GM12878 (cell line): ENCODE measurements around the gene FAM167B. TPM values are rescaled to one million over a fixed set of nuclear protein-coding genes. Genes with fewer than 3 reads are reported as not detected.

Experiments used
- ATAC-seq: fragments of 200-7000 bp; cut with Tn5 transposase; 3 replicates; pipeline ENCODE4 v1.9.1; 2020; ENCODE audit warnings: mild to moderate bottlenecking, moderate library complexity
- BruUV-seq: library from RNA; stranded (reverse); fragments of 400-500 nt; replicated peaks from 2 replicates; lab custom pipeline; 2021; lab: Mats Ljungman, UMichigan
- CTCF ChIA-PET: fragments of 300-600 bp; sonication (Branson Sonifier 250); formaldehyde crosslinking; extraction: SDS; loops from one replicate; lab custom pipeline; 2021; ENCODE audit warnings: inconsistent platforms; lab: Yijun Ruan, JAX
- POLR2A ChIA-PET: fragments of 350-600 bp; formaldehyde crosslinking; extraction: SDS; loops from one replicate; lab custom pipeline; 2021; ENCODE audit warnings: inconsistent platforms; lab: Charles Lee
- RAD21 ChIA-PET: fragments of 300-600 bp; sonication (Branson Sonifier 250); formaldehyde crosslinking; loops from one replicate; lab custom pipeline; 2023; ENCODE audit warnings: antibody characterized with exemption; ENCODE audit not compliant: unreplicated experiment; lab: Charles Lee
- SMC1A ChIA-PET: fragments of 300-600 bp; sonication (Branson Sonifier 250); formaldehyde crosslinking; loops from one replicate; lab custom pipeline; 2023; ENCODE audit not compliant: unreplicated experiment, uncharacterized antibody; lab: Charles Lee
- DNase-seq: peaks from one replicate; pipeline ENCODE4 v3.0.0-alpha.2; 2011; ENCODE audit warnings: low read depth, low spot score
- FAIRE-seq: peaks from 3 replicates; lab custom pipeline; 2011; peaks lifted over from hg19 to GRCh38; lab: Jason Lieb, UNC
- H2AFZ ChIP-seq: 2 replicates; pipeline ENCODE4 v1.6.0; 2011; ENCODE audit warnings: low read depth, low read length, control low read depth; ENCODE audit not compliant: control insufficient read depth
- H3K27ac ChIP-seq: 2 replicates; pipeline ENCODE4 v1.5.1; 2011; ENCODE audit warnings: control low read depth; ENCODE audit not compliant: control insufficient read depth, insufficient read depth
- H3K27me3 ChIP-seq, 2 experiments: replicated peaks in 1 of 2; 2 replicates each; pipeline versions ENCODE4 v1.6.0 to v1.6.1; 2011; ENCODE audit warnings: low read length in 1 of 2; ENCODE audit not compliant: control insufficient read depth in 2 of 2, insufficient read depth in 2 of 2
- H3K36me3 ChIP-seq, 2 experiments: 2 replicates each; pipeline ENCODE4 v1.5.1; 2011; ENCODE audit warnings: low read length in 1 of 2; ENCODE audit not compliant: control insufficient read depth in 2 of 2, insufficient read depth in 2 of 2
- H3K4me1 ChIP-seq: 2 replicates; pipeline ENCODE4 v1.6.1; 2011; ENCODE audit warnings: mild to moderate bottlenecking, low read length, moderate library complexity, mixed read lengths; ENCODE audit not compliant: control insufficient read depth, insufficient read depth
- H3K4me2 ChIP-seq: 2 replicates; pipeline ENCODE4 v1.6.0; 2011; ENCODE audit warnings: control low read depth; ENCODE audit not compliant: control insufficient read depth, insufficient read depth
- H3K4me3 ChIP-seq: fragments of 200-600 bp; sonication (generic); 2 replicates; pipeline ENCODE4 v1.5.1; 2016
- H3K79me2 ChIP-seq: 2 replicates; pipeline ENCODE4 v1.6.0; 2011; ENCODE audit warnings: low read length; ENCODE audit not compliant: control insufficient read depth, insufficient read depth
- H3K9ac ChIP-seq: 2 replicates; pipeline ENCODE4 v1.8.0; 2011; ENCODE audit warnings: low read length, control low read depth, mixed read lengths; ENCODE audit not compliant: control insufficient read depth, insufficient read depth
- H3K9me3 ChIP-seq: replicated peaks from 3 replicates; pipeline ENCODE4 v1.5.1; 2011; ENCODE audit warnings: mild to moderate bottlenecking, low read length; ENCODE audit not compliant: control insufficient read depth, insufficient read depth
- H4K20me1 ChIP-seq: 2 replicates; pipeline ENCODE4 v1.6.0; 2011; ENCODE audit not compliant: control insufficient read depth, insufficient read depth
- BCL3 ChIP-seq: IDR thresholded peaks from 2 replicates; pipeline ENCODE4 v1.6.1; 2011; ENCODE audit warnings: borderline replicate concordance, low read depth, mild to moderate bottlenecking, moderate library complexity, low read length; ENCODE audit not compliant: insufficient read depth, poor library complexity, severe bottlenecking
- EGR1 ChIP-seq, 2 experiments: IDR thresholded peaks; 1 replicate in 1 of 2; 2 replicates in 1 of 2; pipeline ENCODE4 v1.6.1; 2011 to 2012; ENCODE audit warnings: low read depth in 2 of 2, low read length in 2 of 2, borderline replicate concordance in 1 of 2, mild to moderate bottlenecking in 1 of 2, moderate library complexity in 1 of 2
- MEF2B ChIP-seq: fragments of 450-650 bp; IDR thresholded peaks from 2 replicates; pipeline ENCODE4 v1.6.1; 2018; ENCODE audit warnings: mild to moderate bottlenecking, moderate library complexity; ENCODE audit not compliant: partially characterized antibody, poor library complexity, severe bottlenecking
- MTA2 ChIP-seq: fragments of 450-650 bp; IDR thresholded peaks from 2 replicates; pipeline ENCODE4 v1.6.1; 2016; ENCODE audit warnings: low read depth, mild to moderate bottlenecking, moderate library complexity
- NR2F1 ChIP-seq: fragments of 450-650 bp; conservative IDR thresholded peaks from 2 replicates; pipeline ENCODE4 v1.6.1; 2017; ENCODE audit warnings: mild to moderate bottlenecking
- PML ChIP-seq: IDR thresholded peaks from 2 replicates; pipeline ENCODE4 v1.6.1; 2012; ENCODE audit warnings: low read length, inconsistent platforms
- POLR2A ChIP-seq: IDR thresholded peaks from 2 replicates; pipeline ENCODE4 v1.6.1; 2011; ENCODE audit warnings: low read depth, mild to moderate bottlenecking, low read length
- POLR2AphosphoS5 ChIP-seq: IDR thresholded peaks from 2 replicates; pipeline ENCODE4 v1.6.1; 2011; ENCODE audit warnings: mild to moderate bottlenecking, low read length, inconsistent platforms
- SRF ChIP-seq, 2 experiments: IDR thresholded peaks; 2 replicates each; pipeline ENCODE4 v1.6.1; 2011; ENCODE audit warnings: low read depth in 2 of 2, low read length in 2 of 2, mild to moderate bottlenecking in 1 of 2, moderate library complexity in 1 of 2
- TARDBP ChIP-seq: IDR thresholded peaks from 2 replicates; pipeline ENCODE4 v1.6.1; 2016; ENCODE audit warnings: borderline replicate concordance
- YBX1 ChIP-seq: fragments of 450-650 bp; IDR thresholded peaks from 2 replicates; pipeline ENCODE4 v1.6.1; 2016; ENCODE audit warnings: antibody characterized with exemption
- ZZZ3 ChIP-seq: IDR thresholded peaks from 2 replicates; pipeline ENCODE4 v1.6.1; 2011; ENCODE audit warnings: low read depth; ENCODE audit not compliant: control insufficient read depth, insufficient read length
- WGBS: methylation state at CpG from one replicate; pipeline ENCODE4 v1.1.6; 2016; ENCODE audit warnings: low lambda C conversion rate; ENCODE audit not compliant: insufficient replicate concordance, insufficient coverage; ENCODE audit errors: missing lambda C conversion rate; 5-methylcytosine and 5-hydroxymethylcytosine counted together
- in situ Hi-C: fragments of 300-500 bp; cut with MboI; formaldehyde crosslinking; loops from 9 replicates; pipeline ENCODE4 v1.14.3; 2018; ENCODE audit warnings: mixed read lengths
- intact Hi-C: fragments of 100-400 bp; cut with micrococcal nuclease; formaldehyde crosslinking; loops from one replicate; pipeline ENCODE4 v1.14.2; 2022; ENCODE audit not compliant: unreplicated experiment
- polyA plus RNA-seq, 11 experiments: library from polyadenylated mRNA; depleted of rRNA in 4 of 11; unstranded in 6 of 11; stranded (reverse) in 5 of 11; fragments of >200 nt; fragmentation: Nextera tagmentation in 4 of 11; fragmentation: Illumina TruSeq in 1 of 11; extraction: Ambion mirVana in 4 of 11; extraction: Trizol in 1 of 11; gene quantifications; 1 replicate in 1 of 11; 2 replicates in 10 of 11; pipeline versions ENCODE4 v1.2.1 to v1.2.3, GENCODE V29; 2011 to 2016; ENCODE audit warnings: inconsistent platforms in 2 of 11, missing spikeins in 2 of 11, low read depth in 1 of 11
- total RNA-seq, 4 experiments: library from RNA; depleted of rRNA in 3 of 4; stranded (reverse); fragments of >200 nt in 3 of 4; fragmentation: Illumina TruSeq in 1 of 4; extraction: Trizol in 1 of 4; gene quantifications; 2 replicates each; pipeline versions ENCODE4 v1.2.1 to v1.2.3, GENCODE V29; 2013 to 2021

Gene FAM167B
- total and polyA plus RNA-seq, 10 of the 15 experiments (the other 5 are each of a cell fraction or from before 2014, with no cell fraction given) = 0.07 to 1.2 (median 0.36) TPM; not detected in 2

DNA sequence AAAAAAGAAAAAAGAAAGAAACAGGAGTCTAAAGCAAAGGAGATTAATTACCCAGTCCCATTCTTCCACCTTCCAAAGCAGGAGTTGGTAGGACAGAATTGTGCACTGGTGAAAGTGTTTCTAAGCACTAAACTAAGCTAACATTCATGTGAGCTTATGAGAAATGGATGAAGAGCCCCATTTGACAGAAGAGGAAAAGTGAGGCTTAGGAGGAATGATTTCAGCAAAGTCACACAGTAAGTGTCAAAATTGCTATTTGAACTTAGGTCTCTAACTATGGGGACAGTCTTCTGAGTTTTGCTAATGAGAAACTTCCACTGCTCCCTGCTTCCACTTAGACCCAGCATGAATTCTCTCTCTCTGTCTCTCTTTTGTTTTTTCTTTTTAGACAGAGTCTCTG lies 22.7 kb downstream of the FAM167B start:
- no peaks in the 10 kb centered on the region for H4K20me1 ChIP-seq

GRCh38 chr1:32272557-32273390 lies 25.8 kb downstream of the FAM167B start:
- BruUV-seq = no TSS peak
- WGBS = 61% methylated on average over 7 of the region's 7 CpGs
- DNase-seq (no peak), ATAC-seq (no peak), FAIRE-seq (peak; percentile 76)
- Histone ChIP-seq H3K4me3 (no peak overlapping the region), H3K4me1 (peaks cover 7% of the 10 kb centered on the region), H3K9me3 (no peaks in the 10 kb centered on the region), H2AFZ (no peak overlapping the region), H3K27me3 (no peaks in the 10 kb centered on the region), H3K4me2 (no peak overlapping the region), H3K9ac (no peak overlapping the region), H4K20me1 (no peaks in the 10 kb centered on the region), H3K79me2 (no peaks in the 10 kb centered on the region; the same call in none of the 2 replicates), H3K27ac (no peak overlapping the region), H3K36me3 (peaks cover 0 to 9% of the 10 kb centered on the region in 2 experiments; a peak in 2 of 4 replicates)
- intact Hi-C loops = no loop called here
- ChIA-PET POLR2A (interaction anchor here (0.6 kb wide), 1 partner anchor 20 kb away, joined by 3 read pairs; no protein-coding TSS in a partner anchor), CTCF (no interaction called here), RAD21 (no interaction called here), SMC1A (no interaction called here)
- TF ChIP-seq EGR1 (IDR thresholded peaks at IDR 0.05; ENCODE audit: borderline replicate concordance in 1 of 2, low read depth in 2 of 2, low read length in 2 of 2) = 0 out of 3 replicates have a peak, but pooled peaks of 1 of the 2 experiments have one; percentile 7
- no peak for TF ChIP-seq MTA2
- peak; percentile 62; the same call in 1 of the 2 replicates for TF ChIP-seq TARDBP
- TF ChIP-seq POLR2A = peak; percentile 35; the same call in 1 of the 2 replicates
- TF ChIP-seq BCL3 = no peak
- in situ Hi-C loops = no loop called here

More for the DNA sequence above, 22.7 kb downstream of the FAM167B start:
- FAIRE-seq = no peak
- Histone ChIP-seq H2AFZ (no peak overlapping the region), H3K4me3 (no peak overlapping the region), H3K9ac (no peak overlapping the region), H3K27me3 (no peaks in the 10 kb centered on the region), H3K9me3 (no peaks in the 10 kb centered on the region; the same call in 2 of the 3 replicates), H3K27ac (no peak overlapping the region), H3K36me3 (peaks cover 0 to 10% of the 10 kb centered on the region in 2 experiments; a peak in 1 of 4 replicates), H3K79me2 (peaks cover 10% of the 10 kb centered on the region), H3K4me1 (peaks cover 20% of the 10 kb centered on the region), H3K4me2 (no peak overlapping the region)
- SMC1A ChIA-PET = interaction anchor here (0.6 to 3.0 kb wide), 2 partner anchors 14 to 50 kb away, joined by 3 to 9 read pairs; no protein-coding TSS in a partner anchor
- RAD21 ChIA-PET = no interaction called here
- intact Hi-C loops = no loop called here
- in situ Hi-C loops = no loop called here
- no peak for TF ChIP-seq EGR1 (IDR thresholded peaks at IDR 0.05; ENCODE audit: borderline replicate concordance in 1 of 2, low read depth in 2 of 2, low read length in 2 of 2)
- TF ChIP-seq ZZZ3 = no peak
- no peak for TF ChIP-seq YBX1
- no peak for TF ChIP-seq POLR2AphosphoS5
- TF ChIP-seq NR2F1 = no peak
- no peak for TF ChIP-seq SRF (IDR thresholded peaks at IDR 0.05; ENCODE audit: low read depth in 2 of 2, low read length in 2 of 2)
- TF ChIP-seq MEF2B = no peak
- TF ChIP-seq PML = no peak
- no peak for DNase-seq
- CTCF ChIA-PET = interaction anchor here (0.7 to 1.1 kb wide), 3 partner anchors 11 to 46 kb away, joined by 3 read pairs; no protein-coding TSS in a partner anchor
- POLR2A ChIA-PET = interaction anchor here (1.1 kb wide), 1 partner anchor 47 kb away, joined by 4 read pairs; no protein-coding TSS in a partner anchor
- BruUV-seq = no TSS peak
- ATAC-seq = no peak
